ENCODE data around the gene GRM8. TPM values are rescaled to one million over a fixed set of nuclear protein-coding genes. Genes with fewer than 3 reads are reported as not detected.

GRM8 gene
- total and polyA plus RNA-seq, 2 donors from 2014 or later, result 3.2 TPM; not detected in 1

- H3K27ac ChIP-seq (ENCODE audit: low read depth in 2 of 2, low read length in 2 of 2), result no peak overlapping the region
- TF ChIP-seq, protein P1, sequence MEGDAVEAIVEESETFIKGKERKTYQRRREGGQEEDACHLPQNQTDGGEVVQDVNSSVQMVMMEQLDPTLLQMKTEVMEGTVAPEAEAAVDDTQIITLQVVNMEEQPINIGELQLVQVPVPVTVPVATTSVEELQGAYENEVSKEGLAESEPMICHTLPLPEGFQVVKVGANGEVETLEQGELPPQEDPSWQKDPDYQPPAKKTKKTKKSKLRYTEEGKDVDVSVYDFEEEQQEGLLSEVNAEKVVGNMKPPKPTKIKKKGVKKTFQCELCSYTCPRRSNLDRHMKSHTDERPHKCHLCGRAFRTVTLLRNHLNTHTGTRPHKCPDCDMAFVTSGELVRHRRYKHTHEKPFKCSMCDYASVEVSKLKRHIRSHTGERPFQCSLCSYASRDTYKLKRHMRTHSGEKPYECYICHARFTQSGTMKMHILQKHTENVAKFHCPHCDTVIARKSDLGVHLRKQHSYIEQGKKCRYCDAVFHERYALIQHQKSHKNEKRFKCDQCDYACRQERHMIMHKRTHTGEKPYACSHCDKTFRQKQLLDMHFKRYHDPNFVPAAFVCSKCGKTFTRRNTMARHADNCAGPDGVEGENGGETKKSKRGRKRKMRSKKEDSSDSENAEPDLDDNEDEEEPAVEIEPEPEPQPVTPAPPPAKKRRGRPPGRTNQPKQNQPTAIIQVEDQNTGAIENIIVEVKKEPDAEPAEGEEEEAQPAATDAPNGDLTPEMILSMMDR (IDR thresholded peaks at IDR 0.05; ENCODE audit: borderline replicate concordance, extremely low read depth, insufficient read depth), result no peak
- DNase-seq (no peak), FAIRE-seq (no peak)
- no peaks in the 10 kb centered on the region for H3K36me3 ChIP-seq (ENCODE audit: control insufficient read depth in 2 of 3, insufficient read depth in 3 of 3, low read length in 3 of 3)
- no peak overlapping the region for H3K9ac ChIP-seq (ENCODE audit: low read length in 3 of 3)
- H3K4me1 ChIP-seq (ENCODE audit: control insufficient read depth in 2 of 3, insufficient read depth in 2 of 3, low read depth in 1 of 3, low read length in 3 of 3), result no peaks in the 10 kb centered on the region
- no peak overlapping the region for H3K4me3 ChIP-seq (ENCODE audit: low read length in 3 of 3)
- no peaks in the 10 kb centered on the region for H3K9me3 ChIP-seq (ENCODE audit: control insufficient read depth in 2 of 3, insufficient read depth in 1 of 3, low read length in 3 of 3)
- H3K27me3 ChIP-seq (ENCODE audit: control insufficient read depth, insufficient read depth, low read length), result no peaks in the 10 kb centered on the region
- intact Hi-C loops (cut with DNase I), result no loop called here
Measured at GRCh38 chr7:127057918-127058317, 194.8 kb downstream of the GRM8 start.

- FAIRE-seq, result no peak
- no peaks in the 10 kb centered on the region for H3K27me3 ChIP-seq (ENCODE audit: control insufficient read depth, insufficient read depth, low read length)
- intact Hi-C loops (cut with DNase I), result no loop called here
- no peak overlapping the region for H3K27ac ChIP-seq (ENCODE audit: low read depth in 2 of 2, low read length in 2 of 2)
- DNase-seq, result no peak
- no peak overlapping the region for H3K9ac ChIP-seq (ENCODE audit: low read length in 3 of 3)
- TF ChIP-seq, protein P1 (IDR thresholded peaks at IDR 0.05; ENCODE audit: borderline replicate concordance, extremely low read depth, insufficient read depth), result no peak
- H3K4me3 ChIP-seq (ENCODE audit: low read length in 3 of 3), result no peak overlapping the region
- H3K9me3 ChIP-seq (ENCODE audit: control insufficient read depth in 2 of 3, insufficient read depth in 1 of 3, low read length in 3 of 3), result no peaks in the 10 kb centered on the region
- H3K4me1 ChIP-seq (ENCODE audit: control insufficient read depth in 2 of 3, insufficient read depth in 2 of 3, low read depth in 1 of 3, low read length in 3 of 3), result no peaks in the 10 kb centered on the region
- no peaks in the 10 kb centered on the region for H3K36me3 ChIP-seq (ENCODE audit: control insufficient read depth in 2 of 3, insufficient read depth in 3 of 3, low read length in 3 of 3)
Measured at GRCh38 chr7:127056202-127056601, 196.5 kb downstream of the GRM8 start.

DNA sequence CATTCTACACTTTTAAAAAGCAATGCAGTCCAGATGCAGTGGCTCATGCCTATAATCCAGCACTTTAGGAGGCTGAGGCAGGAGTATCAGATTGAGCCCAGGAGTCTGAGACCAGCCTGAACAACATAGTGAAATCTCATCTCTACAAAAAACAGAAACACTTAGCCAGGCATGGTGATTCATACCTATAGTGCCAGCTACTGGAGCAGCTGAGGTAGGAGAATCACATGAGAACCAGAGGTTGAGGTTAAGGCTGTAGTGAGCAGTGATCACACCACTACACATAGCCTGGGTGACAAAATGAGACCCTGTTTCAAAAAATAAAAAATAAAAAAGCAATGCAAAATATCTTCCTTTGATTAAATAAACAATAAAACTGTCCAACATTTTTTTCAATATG, 205.2 kb downstream of the GRM8 start:
- Histone ChIP-seq H3K4me1 (ENCODE audit: control insufficient read depth in 2 of 3, insufficient read depth in 2 of 3, low read depth in 1 of 3, low read length in 3 of 3) (no peaks in the 10 kb centered on the region), H3K36me3 (ENCODE audit: control insufficient read depth in 2 of 3, insufficient read depth in 3 of 3, low read length in 3 of 3) (no peaks in the 10 kb centered on the region), H3K9me3 (ENCODE audit: control insufficient read depth in 2 of 3, insufficient read depth in 1 of 3, low read length in 3 of 3) (no peaks in the 10 kb centered on the region), H3K4me3 (ENCODE audit: low read length in 3 of 3) (no peak overlapping the region), H3K27me3 (ENCODE audit: control insufficient read depth, insufficient read depth, low read length) (no peaks in the 10 kb centered on the region), H3K9ac (ENCODE audit: low read length in 3 of 3) (no peak overlapping the region), H3K27ac (ENCODE audit: low read depth in 2 of 2, low read length in 2 of 2) (no peak overlapping the region)
- FAIRE-seq (no peak), DNase-seq (no peak)
- TF ChIP-seq, protein P1 (IDR thresholded peaks at IDR 0.05; ENCODE audit: borderline replicate concordance, extremely low read depth, insufficient read depth), result no peak
- intact Hi-C loops (cut with DNase I), result no loop called here

Measured in kidney (tissue), 14 donors.